HG03066 (cell line): ENCODE data around the gene C1QTNF2.

Source experiments
- ATAC-seq: cut with Tn5 transposase; IDR thresholded peaks from one replicate; pipeline ENCODE4 v1.9.1; 2021; ENCODE audit warnings: low read depth; ENCODE audit not compliant: unreplicated experiment

C1QTNF2 gene

GRCh38 chr5:160310140-160310539, 60.3 kb downstream of the C1QTNF2 start:
- ATAC-seq = no peak

GRCh38 chr5:160306696-160307095, 63.7 kb downstream of the C1QTNF2 start:
- ATAC-seq = no peak

- no peak for ATAC-seq
These were observed 65.1 kb downstream of the C1QTNF2 start for GRCh38 chr5:160305319-160305718.

DNA sequence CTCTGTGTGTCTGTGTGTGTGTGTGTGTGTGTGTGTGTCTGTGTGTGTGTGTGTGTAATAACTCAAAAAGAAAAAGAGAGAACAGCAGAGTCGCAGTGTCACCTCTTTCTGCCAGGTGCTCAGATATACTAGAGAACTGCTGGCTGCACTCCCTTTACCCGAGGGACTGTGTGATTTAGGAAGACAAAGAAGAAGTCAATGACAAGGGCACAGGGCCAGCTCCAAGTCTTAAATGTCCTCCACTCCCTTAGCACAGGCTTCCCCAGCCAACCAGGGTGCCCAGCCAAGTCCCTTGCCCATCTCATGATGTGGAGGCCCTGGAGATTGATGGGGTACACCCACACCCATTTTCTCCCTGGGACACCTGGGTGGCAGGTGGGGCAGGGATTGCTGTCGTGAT, 66.7 kb downstream of the C1QTNF2 start:
- ATAC-seq = no peak

- no peak for ATAC-seq
These were observed 72.2 kb downstream of the C1QTNF2 start for GRCh38 chr5:160298189-160298588.

DNA sequence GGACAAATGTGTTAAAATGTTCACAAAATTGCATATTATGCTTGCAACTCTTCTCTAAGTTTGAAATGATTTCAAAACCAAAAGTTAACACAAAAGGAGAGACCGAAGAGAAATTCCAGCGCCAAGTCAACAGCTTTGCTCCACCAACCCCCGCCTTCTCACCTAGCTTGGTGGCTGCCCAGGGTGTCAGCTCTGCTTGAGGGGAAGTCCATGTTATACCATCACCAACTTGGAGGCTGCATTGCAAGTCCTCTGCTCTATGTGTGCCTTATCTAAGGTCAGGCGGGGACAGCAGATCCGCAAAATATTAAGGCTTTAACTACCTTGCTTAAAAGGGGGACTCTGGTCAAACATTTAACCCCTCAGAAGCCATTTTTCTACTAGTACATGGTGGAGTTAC, 72.7 kb downstream of the C1QTNF2 start:
- ATAC-seq = no peak
